H1 (cell line): ENCODE data around the gene STYXL1.

Source experiments
- ATF2 ChIP-seq: IDR thresholded peaks from 2 replicates; pipeline ENCODE4 v1.6.1; 2012; ENCODE audit warnings: low read length, inconsistent platforms
- BACH1 ChIP-seq: IDR thresholded peaks from 2 replicates; pipeline ENCODE4 v1.6.1; 2012; ENCODE audit warnings: low read length, improper control_type of control experiment
- BRCA1 ChIP-seq: IDR thresholded peaks from 2 replicates; pipeline ENCODE4 v1.6.1; 2012; ENCODE audit warnings: low read depth, low read length, improper control_type of control experiment
- CTCF ChIP-seq, 3 experiments: IDR thresholded peaks; 1 replicate in 2 of 3; 2 replicates in 1 of 3; pipeline versions ENCODE4 v1.5.1 to v1.6.1; 2011; ENCODE audit warnings: low read length in 3 of 3, mild to moderate bottlenecking in 3 of 3, inconsistent platforms in 2 of 3, low read depth in 1 of 3, moderate library complexity in 1 of 3; ENCODE audit not compliant: insufficient read depth in 1 of 3; ENCODE audit errors: control extremely low read depth in 1 of 3
- EP300 ChIP-seq, 2 experiments: IDR thresholded peaks; 1 replicate in 1 of 2; 2 replicates in 1 of 2; pipeline ENCODE4 v1.6.1; 2011 to 2012; ENCODE audit warnings: low read depth in 2 of 2, low read length in 2 of 2, mild to moderate bottlenecking in 2 of 2, borderline replicate concordance in 1 of 2, inconsistent platforms in 1 of 2, moderate library complexity in 1 of 2
- GTF2F1 ChIP-seq: IDR thresholded peaks from 2 replicates; pipeline ENCODE4 v1.6.1; 2012; ENCODE audit warnings: low read depth, low read length, improper control_type of control experiment, borderline replicate concordance
- NRF1 ChIP-seq: IDR thresholded peaks from 2 replicates; pipeline ENCODE4 v1.6.1; 2011; ENCODE audit warnings: mild to moderate bottlenecking, low read depth, low read length, improper control_type of control experiment
- POLR2A ChIP-seq, 2 experiments: IDR thresholded peaks; 1 replicate in 1 of 2; 2 replicates in 1 of 2; pipeline ENCODE4 v1.6.1; 2011; ENCODE audit warnings: low read depth in 2 of 2, low read length in 2 of 2, mild to moderate bottlenecking in 2 of 2; ENCODE audit errors: control extremely low read depth in 1 of 2
- SAP30 ChIP-seq: fragments of 300-600 bp; sonication (generic); IDR thresholded peaks from 2 replicates; pipeline ENCODE4 v1.7.1; 2012; ENCODE audit warnings: low read length, moderate library complexity, mild to moderate bottlenecking, inconsistent platforms; ENCODE audit not compliant: insufficient read depth, insufficient replicate concordance

- TF ChIP-seq POLR2A (IDR thresholded peaks at IDR 0.05; ENCODE audit: control extremely low read depth in 1 of 2, low read depth in 2 of 2, low read length in 2 of 2) (no peak), NRF1 (no peak), SAP30 (no peak), BRCA1 (no peak), ATF2 (no peak), BACH1 (no peak), GTF2F1 (no peak), CTCF (IDR thresholded peaks at IDR 0.05; ENCODE audit: control extremely low read depth in 1 of 3, insufficient read depth in 1 of 3, low read depth in 1 of 3, low read length in 3 of 3) (no peak), EP300 (IDR thresholded peaks at IDR 0.05; ENCODE audit: borderline replicate concordance in 1 of 2, low read depth in 2 of 2, low read length in 2 of 2) (no peak)
These were observed 49.8 kb downstream of the STYXL1 start for GRCh38 chr7:75998038-75998437.
